Measurements from ENCODE around the gene SPRYD3.

- TF ChIP-seq CTCF (IDR thresholded peaks at IDR 0.05 in 8 of 11, conservative IDR thresholded peaks at IDR 0.05 in 3 of 11) (no peak), POLR2A (IDR thresholded peaks at IDR 0.05) (no peak), POLR2AphosphoS5 (IDR thresholded peaks at IDR 0.05) (no peak)
These were observed 23.0 kb upstream of the SPRYD3 start for GRCh38 chr12:53101931-53102781.
